ENCODE data around the gene ZRANB3. TPM values are rescaled to one million over a fixed set of nuclear protein-coding genes. Genes with fewer than 3 reads are reported as not detected.

ZRANB3 gene
- total RNA-seq, 1 experiment from 2014 or later: 11.5 TPM

DNA sequence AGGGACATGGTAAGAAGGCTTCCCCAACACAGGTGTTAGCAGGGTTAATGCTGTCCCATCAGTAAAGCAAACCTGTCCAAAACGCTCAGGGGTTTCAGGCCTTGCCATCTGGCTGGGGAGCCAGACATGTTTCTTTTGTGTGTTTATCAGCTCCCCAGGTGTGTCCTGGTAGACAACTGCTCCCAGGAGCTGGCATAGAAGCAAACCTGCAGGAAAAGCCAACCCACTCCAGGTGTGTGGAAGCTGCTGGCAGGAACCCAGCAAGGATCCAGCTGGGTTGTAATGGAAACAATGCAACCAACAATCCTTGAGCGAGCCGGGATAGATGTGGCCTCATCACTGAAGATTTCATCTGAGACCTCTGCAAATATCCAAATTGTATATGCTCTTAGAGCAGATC lies 355.8 kb downstream of the ZRANB3 start:
- DNase-seq (ENCODE audit: low read depth): no peak

GRCh38 chr2:135174810-135175093 lies 356.3 kb downstream of the ZRANB3 start:
- DNase-seq (ENCODE audit: low read depth): no peak

- no peak for DNase-seq (ENCODE audit: low read depth)
Measured at GRCh38 chr2:135174049-135174809, 356.8 kb downstream of the ZRANB3 start.

DNA sequence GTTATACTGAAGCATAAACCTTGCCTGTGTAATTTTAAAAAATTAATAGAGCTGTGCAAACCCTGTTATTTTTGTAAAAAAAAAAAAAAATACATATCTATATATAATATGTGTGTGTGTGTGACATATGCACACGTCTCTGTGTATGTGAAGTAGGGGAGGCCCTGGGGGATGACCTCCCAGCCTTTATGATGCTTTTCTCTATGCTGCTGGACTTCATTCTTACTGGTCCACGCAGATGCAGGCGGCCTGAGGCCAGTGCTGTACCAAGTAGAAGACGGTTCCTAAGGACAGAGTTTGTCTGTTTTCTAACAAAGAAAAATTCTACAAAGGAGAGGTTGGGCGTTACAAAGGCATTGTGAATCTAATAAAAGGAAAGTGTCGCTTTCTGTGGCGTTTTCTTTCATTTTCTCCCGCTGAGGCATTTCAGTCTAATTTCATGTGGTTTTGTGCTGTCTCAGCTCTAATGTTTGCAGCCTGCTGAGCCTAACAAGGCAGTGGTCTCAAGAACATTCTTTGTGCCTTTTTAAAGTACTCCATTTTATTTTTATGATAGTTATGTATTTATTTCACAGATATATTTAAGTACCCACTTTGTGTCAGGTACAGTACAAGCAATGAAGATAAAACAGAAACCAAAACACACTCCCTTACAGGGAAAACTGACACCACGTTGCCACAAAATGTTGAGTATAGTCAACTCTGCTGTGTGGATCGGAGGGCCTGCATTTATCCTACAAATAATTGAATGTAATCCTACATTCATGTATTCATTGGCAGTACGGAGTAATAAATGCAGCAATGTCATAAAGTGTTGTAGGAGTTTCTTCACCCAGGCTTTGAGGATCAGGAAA lies 360.9 kb downstream of the ZRANB3 start:
- DNase-seq (ENCODE audit: low read depth): no peak

DNA sequence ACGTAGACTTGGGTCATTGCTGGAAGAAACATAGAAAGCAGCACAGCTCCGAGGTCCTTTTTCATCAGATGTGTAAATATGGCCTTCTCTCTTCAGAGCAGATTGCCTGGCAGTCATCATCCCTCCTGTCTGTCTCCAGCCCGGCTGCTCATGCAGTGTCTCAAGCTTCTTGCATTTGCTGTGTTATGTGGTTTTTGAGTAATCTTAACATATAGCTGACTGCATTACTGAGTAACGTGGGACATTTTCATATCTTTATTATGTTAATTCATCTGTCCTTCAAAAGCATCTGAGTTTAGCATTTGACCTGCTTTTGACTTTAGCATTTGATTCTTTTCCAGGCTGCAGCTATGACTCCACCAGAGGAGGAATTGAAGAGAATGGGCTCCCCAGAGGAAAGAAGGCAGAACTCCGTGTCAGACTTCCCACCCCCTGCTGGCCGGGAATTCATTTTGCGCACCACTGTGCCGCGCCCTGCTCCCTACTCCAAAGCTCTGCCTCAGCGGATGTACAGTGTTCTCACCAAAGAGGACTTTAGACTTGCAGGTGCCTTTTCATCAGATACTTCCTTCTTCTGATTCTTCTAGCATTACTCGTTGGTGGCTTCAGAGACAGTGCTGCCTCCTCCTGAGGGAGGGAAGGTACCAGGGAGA lies 362.7 kb downstream of the ZRANB3 start:
- no peak for DNase-seq (ENCODE audit: low read depth)

GRCh38 chr2:135167273-135167672 lies 363.7 kb downstream of the ZRANB3 start:
- no peak for DNase-seq (ENCODE audit: low read depth)

- peak; percentile 71 for DNase-seq (ENCODE audit: low read depth)
Measured at GRCh38 chr2:135164431-135164830, 366.6 kb downstream of the ZRANB3 start.

GRCh38 chr2:135163901-135164300 lies 367.1 kb downstream of the ZRANB3 start:
- DNase-seq (ENCODE audit: low read depth): no peak

DNA sequence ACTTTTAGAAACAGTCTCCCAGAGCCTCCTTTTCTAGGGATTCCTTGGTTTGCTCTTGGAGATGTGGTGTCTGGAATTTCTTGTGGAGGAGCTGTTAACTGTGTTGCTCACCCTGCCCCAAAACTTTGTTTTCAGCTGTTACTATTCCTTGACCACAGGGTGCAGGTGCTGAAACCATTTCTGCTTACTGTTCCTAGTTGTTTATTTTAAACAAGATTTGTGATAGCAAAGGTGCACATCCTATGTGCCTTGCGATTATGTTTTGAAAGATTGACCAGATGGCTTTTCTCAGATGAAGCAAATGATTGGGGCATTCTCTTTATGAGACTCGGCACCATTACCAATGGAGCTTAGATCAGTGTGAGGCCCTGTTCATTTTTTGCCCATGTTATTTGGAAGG lies 367.7 kb downstream of the ZRANB3 start:
- DNase-seq (ENCODE audit: low read depth): no peak

GRCh38 chr2:135162786-135163185 lies 368.2 kb downstream of the ZRANB3 start:
- no peak for DNase-seq (ENCODE audit: low read depth)

DNA sequence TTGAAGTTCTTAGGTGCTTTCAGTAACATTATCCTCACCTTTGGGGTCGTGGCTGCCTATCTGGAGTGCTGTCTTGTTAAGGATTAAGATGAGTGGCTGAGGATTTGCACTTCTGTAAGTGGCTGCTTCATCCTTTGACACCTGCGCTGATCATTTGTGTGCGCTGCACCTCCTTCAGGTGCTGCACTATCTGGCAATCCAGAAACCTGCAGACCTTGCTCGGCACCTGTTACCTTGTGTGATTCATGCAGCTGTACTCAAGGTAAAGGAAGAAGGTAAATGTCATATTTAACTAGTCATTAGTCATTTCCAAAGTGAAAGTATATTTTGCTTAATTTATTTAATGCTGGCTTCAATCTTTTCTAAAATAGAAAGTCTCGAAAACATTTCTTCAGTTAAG lies 368.6 kb downstream of the ZRANB3 start:
- no peak for DNase-seq (ENCODE audit: low read depth)

DNA sequence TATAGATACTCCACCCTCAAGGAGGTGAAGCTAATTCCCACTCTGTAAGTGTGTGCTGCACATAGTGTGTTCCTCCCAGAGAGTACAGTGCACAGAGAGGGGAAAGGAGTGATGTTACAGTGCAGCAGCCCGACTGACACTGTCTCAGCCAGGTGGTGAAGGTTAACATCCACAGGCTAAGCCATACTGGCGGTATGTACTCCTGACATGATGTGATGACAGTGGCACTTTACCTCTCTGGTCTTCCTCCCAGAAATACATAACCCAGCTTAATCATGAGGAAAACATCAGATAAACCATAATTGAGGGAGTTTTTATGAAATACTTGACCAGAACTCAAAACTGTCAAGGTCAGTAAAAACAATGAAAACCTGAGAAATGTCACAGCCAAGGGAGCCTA lies 371.8 kb downstream of the ZRANB3 start:
- DNase-seq (ENCODE audit: low read depth): no peak

GRCh38 chr2:135157856-135158255 lies 373.2 kb downstream of the ZRANB3 start:
- no peak for DNase-seq (ENCODE audit: low read depth)

- DNase-seq (ENCODE audit: low read depth): no peak
Measured at GRCh38 chr2:135154962-135155361, 376.1 kb downstream of the ZRANB3 start.

DNA sequence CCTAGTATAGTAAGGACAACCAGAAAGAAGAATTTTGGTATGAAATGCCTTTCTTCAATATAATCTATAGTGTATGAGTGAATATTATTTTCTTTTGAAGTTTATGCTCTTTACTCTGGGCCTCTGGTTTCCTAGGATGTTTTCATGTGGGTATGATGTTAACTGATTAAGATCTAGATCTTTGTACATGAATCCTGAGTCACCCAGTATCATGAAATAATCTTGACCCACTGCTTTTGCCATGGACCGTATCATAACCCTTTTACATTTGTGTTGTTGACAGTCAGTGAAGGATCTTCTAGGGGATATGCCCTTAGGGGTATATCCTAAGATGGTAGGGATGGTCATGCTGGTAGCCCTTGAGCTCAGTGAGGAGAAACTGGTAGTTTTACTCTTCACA lies 378.7 kb downstream of the ZRANB3 start:
- DNase-seq (ENCODE audit: low read depth): no peak

DNA sequence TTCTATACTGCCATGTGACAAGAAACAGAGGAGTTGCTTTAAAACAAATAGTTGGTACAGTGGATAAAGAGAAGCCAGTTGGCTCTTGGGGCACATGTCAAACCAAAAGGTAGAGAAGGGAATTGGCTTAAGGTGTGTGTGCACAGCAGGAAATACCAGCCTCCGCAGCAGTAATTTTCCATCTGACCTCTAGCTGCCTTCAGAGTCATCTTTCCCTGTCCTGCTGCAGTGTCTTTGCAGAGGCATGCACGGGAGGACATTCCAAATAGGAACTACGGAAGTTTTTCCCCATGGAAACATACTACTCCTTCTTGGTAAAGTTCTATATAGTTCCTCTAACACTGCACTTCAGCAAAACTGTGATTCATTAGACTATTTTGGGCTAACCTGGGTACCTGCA lies 379.4 kb downstream of the ZRANB3 start:
- DNase-seq (ENCODE audit: low read depth): no peak

GRCh38 chr2:135150725-135151124 lies 380.3 kb downstream of the ZRANB3 start:
- DNase-seq (ENCODE audit: low read depth): no peak

GRCh38 chr2:135149251-135149650 lies 381.8 kb downstream of the ZRANB3 start:
- DNase-seq (ENCODE audit: low read depth): peak; percentile 23

DNA sequence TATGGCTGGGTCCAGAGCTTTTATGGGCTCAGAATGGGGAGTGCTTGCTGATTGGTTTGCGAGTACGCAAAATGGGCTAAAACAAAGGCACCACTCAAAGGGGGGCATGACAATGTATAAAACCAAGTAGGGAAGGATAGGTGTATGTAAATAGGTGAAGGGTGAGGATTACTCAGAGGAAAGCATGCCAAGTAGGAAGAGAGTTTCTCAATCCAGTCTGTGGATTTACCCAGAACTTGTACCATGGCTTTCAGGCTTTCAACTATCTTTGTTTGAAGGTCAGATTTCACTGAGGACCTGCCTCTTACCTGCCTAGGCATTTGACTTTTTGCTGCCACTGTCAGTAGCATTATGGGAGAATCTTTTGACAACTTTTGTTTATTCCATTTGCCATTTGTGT lies 386.7 kb downstream of the ZRANB3 start:
- no peak for DNase-seq (ENCODE audit: low read depth)

DNA sequence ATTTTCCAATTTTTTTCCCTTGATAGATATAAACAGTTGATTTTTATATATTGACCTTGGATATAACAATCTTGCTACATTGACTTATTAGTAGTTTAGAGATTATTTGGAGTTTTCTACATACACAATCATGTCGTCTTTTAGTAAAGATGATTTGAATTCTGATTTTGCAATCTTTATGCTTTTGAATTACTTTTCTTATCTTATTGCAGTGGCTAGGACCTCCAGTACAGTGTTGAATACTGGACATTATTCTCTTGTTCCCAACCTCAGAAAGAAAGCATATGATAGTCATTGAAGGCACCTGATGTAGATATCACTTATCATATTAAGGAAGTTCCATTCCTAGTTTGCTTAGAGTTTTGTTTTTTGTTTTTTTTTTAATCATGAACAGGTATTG lies 388.7 kb downstream of the ZRANB3 start:
- DNase-seq (ENCODE audit: low read depth): no peak

GRCh38 chr2:135140606-135141005 lies 390.4 kb downstream of the ZRANB3 start:
- no peak for DNase-seq (ENCODE audit: low read depth)

DNA sequence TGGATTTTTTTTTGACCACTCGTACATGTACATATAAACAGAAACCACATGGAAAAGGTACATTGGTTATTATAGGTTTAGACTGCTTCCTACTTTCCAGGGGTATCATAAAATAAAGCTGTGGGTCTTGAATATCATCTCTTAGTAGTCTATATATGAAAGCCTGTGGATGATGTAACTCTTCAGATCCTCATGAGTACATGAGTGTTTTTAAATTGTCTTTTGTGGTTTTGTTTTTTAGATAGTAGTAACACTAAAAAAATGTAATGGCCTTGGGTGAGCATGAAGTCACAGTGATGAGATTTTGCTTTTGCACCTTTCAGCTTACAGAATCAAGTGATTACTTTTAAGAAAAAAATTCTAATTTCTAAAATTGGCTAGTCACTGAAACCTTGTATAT lies 398.7 kb downstream of the ZRANB3 start:
- DNase-seq (ENCODE audit: low read depth): peak; percentile 43

GRCh38 chr2:135130751-135131150 lies 400.3 kb downstream of the ZRANB3 start:
- no peak for DNase-seq (ENCODE audit: low read depth)

Data from LHCN-M2 (cell line).